ENCODE results near the gene OBP2B.
"Not testable (repeated sequence)": the region's sequence is repeated elsewhere in the genome, so short reads cannot be mapped to it uniquely, and the experiment has no call there.

OBP2B gene

GRCh38 chr9:133208880-133209300 lies at the start of gene OBP2B:
TSS of gene OBP2B (minus strand) at chr9:133209250. CDS start at chr9:133209199, 51 bp downstream.
- DNase-seq (ENCODE audit: low read depth in 2 of 2): not testable (repeated sequence)

GRCh38 chr9:133258061-133259015 lies 49.3 kb upstream of the OBP2B start:
- DNase-seq (ENCODE audit: low read depth in 2 of 2): no peak

GRCh38 chr9:133257465-133257956 lies 48.5 kb upstream of the OBP2B start:
- no peak for DNase-seq (ENCODE audit: low read depth in 2 of 2)

GRCh38 chr9:133256686-133257091 lies 47.6 kb upstream of the OBP2B start:
- DNase-seq (ENCODE audit: low read depth in 2 of 2): no peak

- DNase-seq (ENCODE audit: low read depth in 2 of 2): no peak
Observed at GRCh38 chr9:133256136-133256461, 47.0 kb upstream of the OBP2B start.

- no peak for DNase-seq (ENCODE audit: low read depth in 2 of 2)
Observed at GRCh38 chr9:133255371-133256135, 46.5 kb upstream of the OBP2B start.

GRCh38 chr9:133254471-133254870 lies 45.4 kb upstream of the OBP2B start:
- DNase-seq (ENCODE audit: low read depth in 2 of 2): no peak

- no peak for DNase-seq (ENCODE audit: low read depth in 2 of 2)
Observed at GRCh38 chr9:133253268-133253667, 44.2 kb upstream of the OBP2B start.

- DNase-seq (ENCODE audit: low read depth in 2 of 2): no peak
Observed at GRCh38 chr9:133252301-133253020, 43.4 kb upstream of the OBP2B start.

GRCh38 chr9:133251773-133252172 lies 42.7 kb upstream of the OBP2B start:
- no peak for DNase-seq (ENCODE audit: low read depth in 2 of 2)

GRCh38 chr9:133251221-133251620 lies 42.2 kb upstream of the OBP2B start:
- DNase-seq (ENCODE audit: low read depth in 2 of 2): not testable (repeated sequence)

- DNase-seq (ENCODE audit: low read depth in 2 of 2): no peak
Observed at GRCh38 chr9:133250741-133251170, 41.7 kb upstream of the OBP2B start.

GRCh38 chr9:133249337-133249736 lies 40.3 kb upstream of the OBP2B start:
- DNase-seq (ENCODE audit: low read depth in 2 of 2): no peak

GRCh38 chr9:133248726-133249295 lies 39.8 kb upstream of the OBP2B start:
- no peak for DNase-seq (ENCODE audit: low read depth in 2 of 2)

GRCh38 chr9:133247632-133248031 lies 38.6 kb upstream of the OBP2B start:
- no peak for DNase-seq (ENCODE audit: low read depth in 2 of 2)

GRCh38 chr9:133246991-133247390 lies 37.9 kb upstream of the OBP2B start:
- no peak for DNase-seq (ENCODE audit: low read depth in 2 of 2)

GRCh38 chr9:133246562-133246961 lies 37.5 kb upstream of the OBP2B start:
- no peak for DNase-seq (ENCODE audit: low read depth in 2 of 2)

- no peak for DNase-seq (ENCODE audit: low read depth in 2 of 2)
Observed at GRCh38 chr9:133242991-133243390, 33.9 kb upstream of the OBP2B start.

GRCh38 chr9:133242241-133242640 lies 33.2 kb upstream of the OBP2B start:
- DNase-seq (ENCODE audit: low read depth in 2 of 2): no peak

- no peak for DNase-seq (ENCODE audit: low read depth in 2 of 2)
Observed at GRCh38 chr9:133239533-133240090, 30.6 kb upstream of the OBP2B start.

- DNase-seq (ENCODE audit: low read depth in 2 of 2): peak in 1 of 2 donors; percentile 43
Observed at GRCh38 chr9:133238851-133239532, 29.9 kb upstream of the OBP2B start.

Data from stimulated activated CD8-positive, alpha-beta memory T cell treated with anti-CD3 and anti-CD28 coated beads, Interleukin-2, amount 100 ng/mL, for 1 hour (primary cell).